ENCODE measurements around the gene CFAP20. TPM values are rescaled to one million over a fixed set of nuclear protein-coding genes. Genes with fewer than 3 reads are reported as not detected.
"Not testable (repeated sequence)": the region's sequence is repeated elsewhere in the genome, so short reads cannot be mapped to it uniquely, and the experiment has no call there.

Gene CFAP20
- total RNA-seq, 3 donors from 2014 or later, result 18.8 to 24.0 (median 23.3) TPM

DNA sequence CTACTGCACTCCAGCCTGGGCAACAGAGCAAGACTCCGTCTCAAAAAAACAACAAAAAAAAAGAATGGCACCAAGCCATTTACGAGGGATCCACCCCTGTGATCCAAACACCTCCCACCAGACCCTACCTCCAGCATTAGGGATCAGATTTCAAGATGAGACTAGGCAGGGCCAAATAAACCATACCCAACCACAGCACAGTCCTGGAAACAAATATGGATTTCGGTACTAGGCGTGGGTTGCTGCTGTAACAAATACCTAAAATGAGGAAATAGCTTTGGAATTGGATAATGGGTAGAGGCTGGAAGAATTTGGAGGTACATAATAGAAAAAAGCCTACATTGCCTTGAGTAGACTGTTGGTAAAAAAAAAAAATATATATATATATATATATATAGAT lies 54.5 kb downstream of the CFAP20 start:
- H3K4me1 ChIP-seq (ENCODE audit: low read depth), result no peaks in the 10 kb centered on the region
- no peaks in the 10 kb centered on the region for H3K36me3 ChIP-seq (ENCODE audit: low read depth)
- ATAC-seq, result no peak
- DNase-seq, result no peak
- TF ChIP-seq CTCF (IDR thresholded peaks at IDR 0.05), result no peak
- H3K4me3 ChIP-seq, result no peak overlapping the region
- intact Hi-C loops (cut with DNase I, micrococcal nuclease), result no loop called here
- peaks cover 6% of the 10 kb centered on the region for H3K9me3 ChIP-seq

DNA sequence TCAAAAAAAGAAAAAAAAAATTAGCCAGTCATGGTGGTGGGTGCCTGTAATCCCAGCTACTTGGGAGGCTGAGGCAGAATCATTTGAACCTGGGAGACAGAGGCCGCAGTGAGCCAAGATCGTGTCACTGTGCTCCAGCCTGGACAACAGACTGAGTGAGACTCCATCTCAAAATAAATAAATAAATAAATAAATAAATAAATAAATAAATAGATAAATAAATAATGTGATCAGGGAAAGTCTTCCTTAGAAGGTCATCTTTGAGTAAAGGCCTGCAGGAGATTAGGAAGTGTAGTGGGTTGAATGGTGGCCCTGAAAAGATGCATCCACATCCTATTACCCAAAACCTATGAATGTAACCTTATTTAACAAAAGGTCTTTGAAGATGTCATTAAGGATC lies 56.1 kb downstream of the CFAP20 start:
- ATAC-seq; DNase-seq; intact Hi-C loops (cut with DNase I, micrococcal nuclease); H3K4me3 ChIP-seq; H3K4me1 ChIP-seq (ENCODE audit: low read depth); H3K36me3 ChIP-seq (ENCODE audit: low read depth); H3K9me3 ChIP-seq: not testable (repeated sequence)

DNA sequence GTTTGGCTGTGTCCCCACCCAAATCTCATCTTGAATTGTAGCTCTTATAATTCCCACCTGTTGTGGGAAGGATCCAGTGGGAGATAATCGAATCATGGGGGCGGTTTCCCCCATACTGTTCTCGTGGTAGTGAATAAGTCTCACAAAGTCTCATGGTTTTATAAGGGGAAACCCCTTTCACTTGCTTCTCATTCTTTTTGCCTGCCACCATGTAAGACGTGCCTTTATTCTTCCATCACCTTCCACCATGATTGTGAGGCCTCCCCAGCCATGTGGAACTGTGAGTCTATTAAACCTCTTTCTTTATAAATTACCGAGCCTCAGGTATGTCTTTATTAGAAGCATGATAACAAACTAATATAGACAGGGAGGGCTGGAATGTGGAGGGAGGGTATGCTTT lies 57.0 kb downstream of the CFAP20 start:
- H3K4me3 ChIP-seq; ATAC-seq; H3K36me3 ChIP-seq (ENCODE audit: low read depth); DNase-seq; H3K4me1 ChIP-seq (ENCODE audit: low read depth); H3K9me3 ChIP-seq; intact Hi-C loops (cut with DNase I, micrococcal nuclease): not testable (repeated sequence)

DNA sequence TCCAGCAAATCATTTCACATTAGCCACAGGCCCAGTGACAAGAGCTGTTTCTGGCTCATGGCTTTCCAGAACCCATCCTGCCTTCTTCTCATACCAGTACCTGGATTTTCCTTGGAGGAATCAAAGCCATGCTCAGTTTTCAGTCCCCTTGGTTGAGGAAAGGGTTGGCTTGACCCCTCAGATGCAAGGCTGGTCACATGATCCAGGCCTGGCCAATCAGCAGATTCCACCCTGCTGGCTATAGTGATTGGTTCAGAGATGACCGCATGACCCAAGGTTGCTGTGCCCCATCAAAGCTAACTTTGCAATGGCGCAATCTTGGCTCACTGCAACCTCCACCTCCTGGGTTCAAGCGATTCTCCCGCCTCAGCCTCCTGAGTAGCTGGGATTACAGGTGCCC lies 58.6 kb downstream of the CFAP20 start:
- no peaks in the 10 kb centered on the region for H3K36me3 ChIP-seq (ENCODE audit: low read depth)
- no peaks in the 10 kb centered on the region for H3K9me3 ChIP-seq
- no peak for TF ChIP-seq CTCF (IDR thresholded peaks at IDR 0.05)
- DNase-seq (no peak), ATAC-seq (no peak)
- intact Hi-C loops (cut with DNase I, micrococcal nuclease), result no loop called here
- H3K4me1 ChIP-seq (ENCODE audit: low read depth), result no peaks in the 10 kb centered on the region
- H3K4me3 ChIP-seq, result no peak overlapping the region

Other genes starting within 250 kb of the CFAP20 start
- gene CNGB1, start 158.3 kb downstream of the CFAP20 start, total RNA-seq, result 1 to 10 TPM in 1 of 3 donors, under 1 TPM in 2; 0.14 to 2.0 (median 0.55) TPM
- 1 to 10 TPM; 5.9 to 9.7 (median 7.3) TPM for gene ZNF319, start 128.7 kb downstream of the CFAP20 start, total RNA-seq
- gene USB1, start 128.0 kb downstream of the CFAP20 start, total RNA-seq, result 10 to 100 TPM; 45.1 to 50.2 (median 47.4) TPM
- 100 to 1,000 TPM in 1 of 3 donors, 10 to 100 TPM in 2; 57.9 to 140 (median 96.5) TPM for gene MMP15, start 103.6 kb downstream of the CFAP20 start, total RNA-seq
- 10 to 100 TPM; 45.5 to 79.1 (median 52.8) TPM for gene CSNK2A2, start 68.7 kb upstream of the CFAP20 start, total RNA-seq
- not detected for gene PRSS54, start 165.6 kb upstream of the CFAP20 start, total RNA-seq

Data from mucosa of descending colon (tissue), 3 donors.